ENCODE results near the gene ALG12. TPM values are rescaled to one million over a fixed set of nuclear protein-coding genes. Genes with fewer than 3 reads are reported as not detected.

The ALG12 gene
- polyA plus RNA-seq, 3 donors from 2014 or later: 11.7 to 26.6 (median 12.6) TPM

GRCh38 chr22:49927483-49928184 is 9.4 kb upstream of the ALG12 start:
- peaks cover 22 to 26% of the 10 kb centered on the region in 2 donors for H3K4me1 Mint-ChIP-seq
- DNase-seq: no peak
- no peaks in the 10 kb centered on the region for H3K9me3 Mint-ChIP-seq
- H3K4me3 Mint-ChIP-seq: peak overlapping the region in 1 of 5 donors; percentile 23
- peaks cover 3 to 16% (median 8%) of the 10 kb centered on the region in 3 donors for H3K36me3 Mint-ChIP-seq
- H3K27ac Mint-ChIP-seq: peak overlapping the region in 2 of 6 donors; percentile 74
- peaks cover 6 to 14% (median 8%) of the 10 kb centered on the region in 3 donors for H3K27me3 Mint-ChIP-seq (ENCODE audit: low read depth in 3 of 3)

GRCh38 chr22:49926916-49927315 is 8.7 kb upstream of the ALG12 start:
- no peak for DNase-seq
- H3K27me3 Mint-ChIP-seq (ENCODE audit: low read depth in 3 of 3): peaks cover 6 to 14% (median 8%) of the 10 kb centered on the region in 3 donors
- H3K36me3 Mint-ChIP-seq: peaks cover 3 to 16% (median 11%) of the 10 kb centered on the region in 3 donors
- H3K4me1 Mint-ChIP-seq: peaks cover 22 to 26% of the 10 kb centered on the region in 2 donors
- no peaks in the 10 kb centered on the region for H3K9me3 Mint-ChIP-seq
- H3K27ac Mint-ChIP-seq: peak overlapping the region in 1 of 6 donors; percentile 74
- no peak overlapping the region for H3K4me3 Mint-ChIP-seq

DNA sequence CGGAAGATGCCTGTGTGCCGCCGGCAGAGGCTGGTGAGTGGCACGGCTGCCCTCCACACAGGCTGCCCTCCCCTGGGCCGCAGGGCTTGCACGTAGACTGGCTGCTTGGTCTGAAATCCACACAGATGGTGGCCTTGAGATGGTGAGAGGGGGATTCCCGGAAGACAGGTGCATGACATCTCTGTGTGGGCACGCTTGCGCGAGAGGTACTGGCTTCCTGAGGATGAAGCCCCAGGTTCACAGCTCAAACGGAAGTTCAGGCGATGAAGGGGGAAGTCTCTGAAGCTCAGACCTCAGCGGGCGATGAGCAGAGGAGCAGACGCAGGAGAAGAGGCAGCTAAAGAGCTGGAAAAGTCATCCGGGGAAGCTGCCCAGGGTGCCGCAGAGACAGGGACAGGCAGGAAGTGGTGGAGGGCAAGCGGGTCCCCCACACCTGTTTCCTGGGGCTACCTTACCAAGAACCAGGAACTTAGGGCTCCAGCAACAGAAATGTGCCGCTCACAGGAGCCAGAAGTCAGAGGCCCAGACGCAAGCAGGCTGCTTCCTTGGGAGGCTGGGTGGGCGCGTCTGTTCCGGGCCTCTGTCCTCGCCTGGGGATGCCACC is 7.4 kb upstream of the ALG12 start:
- Mint-ChIP-seq H3K4me3 (peak overlapping the region; percentile 66 to 87 (median 74)), H3K27ac (peak overlapping the region; percentile 86 to 94 (median 90)), H3K27me3 (ENCODE audit: low read depth in 3 of 3) (peaks cover 6 to 14% (median 8%) of the 10 kb centered on the region in 3 donors), H3K36me3 (peaks cover 3 to 16% (median 11%) of the 10 kb centered on the region in 3 donors), H3K9me3 (no peaks in the 10 kb centered on the region), H3K4me1 (peaks cover 16 to 20% of the 10 kb centered on the region in 2 donors)
- peak; percentile 56 to 65 (median 62) for DNase-seq

DNA sequence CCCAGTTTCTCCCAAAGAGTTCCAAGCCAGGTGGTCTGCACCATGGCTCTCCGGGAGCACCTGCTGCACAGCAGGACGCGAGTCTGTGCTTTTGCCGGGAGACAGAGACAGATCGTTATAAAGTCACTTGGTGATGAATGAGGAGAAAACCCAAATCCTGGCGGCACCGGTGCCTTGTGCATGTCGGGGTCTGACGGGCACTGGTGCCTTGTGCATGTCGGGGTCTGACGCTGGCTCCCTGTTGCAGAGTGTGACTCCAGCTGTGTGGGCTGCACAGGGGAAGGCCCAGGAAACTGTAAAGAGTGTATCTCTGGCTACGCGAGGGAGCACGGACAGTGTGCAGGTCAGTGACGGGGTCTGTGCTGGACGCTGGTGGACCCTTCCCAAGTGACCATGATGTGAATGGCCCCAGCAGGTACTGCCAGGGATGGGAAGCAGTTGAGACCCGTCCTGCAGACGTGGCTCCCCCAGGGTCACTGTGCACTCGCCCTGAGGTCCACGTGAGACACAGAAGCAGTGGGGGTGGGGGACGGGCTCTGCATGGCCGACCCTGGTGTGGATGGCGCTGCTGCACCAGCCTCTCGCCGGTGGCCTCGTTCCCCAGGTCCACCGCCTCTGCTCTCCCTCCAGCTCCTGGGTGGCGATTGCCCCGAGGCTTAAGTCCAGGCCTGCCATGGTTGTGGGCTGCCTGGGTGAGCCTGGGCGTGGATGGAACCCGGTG is 6.0 kb upstream of the ALG12 start:
- no peak for DNase-seq
- Mint-ChIP-seq H3K4me1 (peaks cover 26 to 28% of the 10 kb centered on the region in 2 donors), H3K4me3 (no peak overlapping the region), H3K9me3 (no peaks in the 10 kb centered on the region), H3K27ac (no peak overlapping the region), H3K27me3 (ENCODE audit: low read depth in 3 of 3) (peaks cover 8 to 14% (median 8%) of the 10 kb centered on the region in 3 donors), H3K36me3 (peaks cover 3 to 16% (median 11%) of the 10 kb centered on the region in 3 donors)

- H3K4me3 Mint-ChIP-seq: no peak overlapping the region
- peaks cover 8 to 14% (median 8%) of the 10 kb centered on the region in 3 donors for H3K27me3 Mint-ChIP-seq (ENCODE audit: low read depth in 3 of 3)
- DNase-seq: no peak
- no peaks in the 10 kb centered on the region for H3K9me3 Mint-ChIP-seq
- peaks cover 3 to 16% (median 11%) of the 10 kb centered on the region in 3 donors for H3K36me3 Mint-ChIP-seq
- H3K4me1 Mint-ChIP-seq: peaks cover 26 to 28% of the 10 kb centered on the region in 2 donors
- H3K27ac Mint-ChIP-seq: no peak overlapping the region
Measured at GRCh38 chr22:49923445-49923844, 5.2 kb upstream of the ALG12 start.

- H3K36me3 Mint-ChIP-seq: peaks cover 3 to 16% (median 11%) of the 10 kb centered on the region in 3 donors
- DNase-seq: no peak
- peaks cover 8 to 14% (median 8%) of the 10 kb centered on the region in 3 donors for H3K27me3 Mint-ChIP-seq (ENCODE audit: low read depth in 3 of 3)
- H3K27ac Mint-ChIP-seq: no peak overlapping the region
- H3K4me1 Mint-ChIP-seq: peaks cover 26 to 28% of the 10 kb centered on the region in 2 donors
- no peak overlapping the region for H3K4me3 Mint-ChIP-seq
- H3K9me3 Mint-ChIP-seq: no peaks in the 10 kb centered on the region
Measured at GRCh38 chr22:49922926-49923325, 4.7 kb upstream of the ALG12 start.

GRCh38 chr22:49922484-49922883 is 4.2 kb upstream of the ALG12 start:
- no peak for DNase-seq
- Mint-ChIP-seq H3K27ac (no peak overlapping the region), H3K27me3 (ENCODE audit: low read depth in 3 of 3) (peaks cover 8 to 12% (median 8%) of the 10 kb centered on the region in 3 donors), H3K4me3 (no peak overlapping the region), H3K9me3 (no peaks in the 10 kb centered on the region), H3K4me1 (peaks cover 28 to 30% of the 10 kb centered on the region in 2 donors), H3K36me3 (peaks cover 3 to 16% (median 11%) of the 10 kb centered on the region in 3 donors)

GRCh38 chr22:49921508-49922278 is 3.5 kb upstream of the ALG12 start:
- Mint-ChIP-seq H3K27me3 (ENCODE audit: low read depth in 3 of 3) (peaks cover 7 to 8% (median 7%) of the 10 kb centered on the region in 3 donors), H3K4me3 (no peak overlapping the region), H3K4me1 (peaks cover 32 to 36% of the 10 kb centered on the region in 2 donors), H3K27ac (no peak overlapping the region), H3K36me3 (peaks cover 3 to 16% (median 11%) of the 10 kb centered on the region in 3 donors), H3K9me3 (no peaks in the 10 kb centered on the region)
- no peak for DNase-seq

DNA sequence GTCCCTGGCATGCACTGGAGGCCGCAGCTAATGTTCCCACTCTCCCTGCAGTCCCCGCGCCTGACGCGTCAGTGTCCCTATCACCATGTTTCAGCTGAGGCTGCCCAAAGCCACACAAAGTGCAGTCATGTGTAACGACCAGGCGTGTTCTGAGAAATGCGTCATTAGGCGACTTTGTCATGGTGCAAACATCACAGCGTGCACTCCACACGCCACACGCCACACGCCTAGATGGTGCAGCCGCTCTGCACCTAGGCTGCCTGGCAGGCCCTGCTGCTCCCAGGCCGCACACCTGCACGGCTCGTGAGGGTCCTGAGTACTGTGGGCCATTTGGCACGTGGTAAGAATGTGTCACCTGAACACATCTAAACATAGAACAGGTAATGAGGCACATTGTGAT is 2.6 kb upstream of the ALG12 start:
- Mint-ChIP-seq H3K9me3 (no peaks in the 10 kb centered on the region), H3K27me3 (ENCODE audit: low read depth in 3 of 3) (peaks cover 4 to 10% (median 7%) of the 10 kb centered on the region in 3 donors), H3K4me3 (peak overlapping the region in 3 of 5 donors; percentile 48 to 58 (median 49)), H3K27ac (no peak overlapping the region), H3K36me3 (peaks cover 3 to 12% (median 11%) of the 10 kb centered on the region in 3 donors), H3K4me1 (peaks cover 32% of the 10 kb centered on the region in 2 donors)
- DNase-seq: no peak

DNA sequence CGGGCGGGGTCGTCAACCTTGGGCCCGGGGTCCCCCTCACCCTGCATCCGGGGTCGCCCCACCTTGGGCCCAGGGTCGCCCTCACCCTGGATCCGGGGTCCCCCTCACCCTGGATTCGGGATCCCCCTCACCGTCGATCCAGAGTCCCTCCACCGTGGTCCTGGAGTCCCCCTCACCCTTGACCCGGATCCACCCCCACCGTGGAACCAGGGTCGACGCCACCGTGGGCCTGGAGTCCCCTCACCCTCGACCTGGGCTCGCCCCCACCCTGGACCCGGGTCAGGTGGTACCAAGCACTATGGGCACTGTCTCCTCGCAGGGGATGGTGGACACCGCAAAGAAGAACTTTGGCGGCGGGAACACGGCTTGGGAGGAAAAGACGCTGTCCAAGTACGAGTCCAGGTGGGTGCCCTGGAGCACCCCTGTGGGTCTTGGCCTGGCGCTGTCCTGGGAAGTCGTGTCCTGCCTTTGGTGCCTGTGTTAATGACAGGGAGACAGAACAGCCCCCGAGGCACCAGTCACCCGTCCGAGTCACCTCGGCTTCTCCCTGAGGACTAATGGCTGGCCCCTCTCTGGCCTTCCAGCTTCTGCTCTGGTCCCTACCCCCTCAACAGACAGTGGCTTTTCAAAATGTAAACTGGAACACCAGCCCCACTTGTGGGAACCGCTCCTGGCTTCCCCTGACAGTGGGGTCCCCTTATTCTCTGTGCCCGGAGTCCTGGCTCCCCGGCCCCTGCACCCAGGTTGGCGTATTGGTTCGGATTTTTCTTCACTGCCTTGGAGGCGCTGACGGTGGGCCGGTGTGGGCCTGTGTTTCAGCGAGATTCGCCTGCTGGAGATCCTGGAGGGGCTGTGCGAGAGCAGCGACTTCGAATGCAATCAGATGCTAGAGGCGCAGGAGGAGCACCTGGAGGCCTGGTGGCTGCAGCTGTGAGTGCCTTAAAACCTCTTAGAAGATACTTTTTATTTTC is 958 bp upstream of the ALG12 start:
- Mint-ChIP-seq H3K27me3 (ENCODE audit: low read depth in 3 of 3) (peaks cover 0 to 4% (median 2%) of the 10 kb centered on the region in 3 donors), H3K9me3 (no peaks in the 10 kb centered on the region)

DNA sequence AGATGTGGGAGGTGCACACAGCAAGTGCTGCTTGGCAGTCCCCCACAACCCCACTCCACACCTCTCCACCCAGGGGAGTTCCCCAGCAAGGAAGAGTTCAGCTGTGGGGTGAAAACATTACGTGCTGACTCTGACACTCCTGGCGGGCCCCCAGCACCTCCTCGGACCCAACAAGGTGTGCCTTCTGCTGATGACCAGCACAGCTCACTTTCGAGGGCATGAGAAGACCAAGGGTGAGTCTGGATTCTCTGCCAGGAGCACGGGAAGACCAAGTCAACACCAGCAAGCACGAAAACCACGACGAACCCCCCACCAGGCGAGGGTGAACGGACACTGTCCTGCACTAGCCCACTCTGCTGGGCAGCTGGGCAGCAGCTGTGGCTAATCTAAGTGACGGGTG is 1.4 kb downstream of the ALG12 start:
- DNase-seq: no peak
- Mint-ChIP-seq H3K27ac (peak overlapping the region in 5 of 6 donors; percentile 17 to 95 (median 76)), H3K4me3 (peak overlapping the region; percentile 85 to 95 (median 91)), H3K27me3 (ENCODE audit: low read depth in 3 of 3) (peaks cover 0 to 4% (median 3%) of the 10 kb centered on the region in 3 donors), H3K4me1 (peaks cover 25 to 28% of the 10 kb centered on the region in 2 donors), H3K36me3 (no peaks in the 10 kb centered on the region), H3K9me3 (no peaks in the 10 kb centered on the region)

More for the DNA sequence above, 958 bp upstream of the ALG12 start:
- peaks cover 0 to 11% (median 4%) of the 10 kb centered on the region in 3 donors for H3K36me3 Mint-ChIP-seq
- DNase-seq: no peak
- H3K27ac Mint-ChIP-seq: peak overlapping the region in 2 of 6 donors; percentile 46 to 86
- peaks cover 25 to 28% of the 10 kb centered on the region in 2 donors for H3K4me1 Mint-ChIP-seq
- H3K4me3 Mint-ChIP-seq: peak overlapping the region; percentile 72 to 82 (median 78)

DNA sequence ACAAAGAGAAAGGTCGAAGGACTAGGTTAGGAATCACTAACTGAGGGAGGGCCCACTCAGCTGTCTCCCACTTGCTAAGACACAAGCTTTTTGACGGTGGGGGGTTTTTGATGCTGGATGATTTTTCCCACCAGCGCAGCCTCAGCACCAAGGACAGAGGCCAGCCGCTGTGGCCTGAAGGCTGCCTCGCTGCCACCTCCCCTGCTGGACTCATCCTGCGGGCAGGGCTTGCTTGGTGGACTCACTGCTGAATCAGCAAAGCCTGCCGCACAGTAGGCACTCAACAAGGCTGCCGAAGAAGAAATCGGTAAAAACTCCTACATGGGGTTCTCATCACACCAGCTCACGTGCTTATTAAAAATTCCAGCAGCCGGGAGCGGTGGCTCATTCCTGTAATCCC is 2.6 kb downstream of the ALG12 start:
- Mint-ChIP-seq H3K4me3 (peak overlapping the region in 1 of 5 donors; percentile 33), H3K27me3 (ENCODE audit: low read depth in 3 of 3) (peaks cover 0 to 4% (median 3%) of the 10 kb centered on the region in 3 donors), H3K27ac (no peak overlapping the region), H3K36me3 (no peaks in the 10 kb centered on the region), H3K9me3 (no peaks in the 10 kb centered on the region), H3K4me1 (peaks cover 24 to 28% of the 10 kb centered on the region in 2 donors)
- no peak for DNase-seq
